Measurements from ENCODE around the gene ECHS1. TPM values are rescaled to one million over a fixed set of nuclear protein-coding genes. Genes with fewer than 3 reads are reported as not detected.

The ECHS1 gene
- total RNA-seq, 2 experiments from 2014 or later = 50.7 to 51.4 TPM

GRCh38 chr10:133400624-133401424 is 27.7 kb upstream of the ECHS1 start:
- intact Hi-C loops (cut with micrococcal nuclease) = no loop called here
- TF ChIP-seq, protein P1, sequence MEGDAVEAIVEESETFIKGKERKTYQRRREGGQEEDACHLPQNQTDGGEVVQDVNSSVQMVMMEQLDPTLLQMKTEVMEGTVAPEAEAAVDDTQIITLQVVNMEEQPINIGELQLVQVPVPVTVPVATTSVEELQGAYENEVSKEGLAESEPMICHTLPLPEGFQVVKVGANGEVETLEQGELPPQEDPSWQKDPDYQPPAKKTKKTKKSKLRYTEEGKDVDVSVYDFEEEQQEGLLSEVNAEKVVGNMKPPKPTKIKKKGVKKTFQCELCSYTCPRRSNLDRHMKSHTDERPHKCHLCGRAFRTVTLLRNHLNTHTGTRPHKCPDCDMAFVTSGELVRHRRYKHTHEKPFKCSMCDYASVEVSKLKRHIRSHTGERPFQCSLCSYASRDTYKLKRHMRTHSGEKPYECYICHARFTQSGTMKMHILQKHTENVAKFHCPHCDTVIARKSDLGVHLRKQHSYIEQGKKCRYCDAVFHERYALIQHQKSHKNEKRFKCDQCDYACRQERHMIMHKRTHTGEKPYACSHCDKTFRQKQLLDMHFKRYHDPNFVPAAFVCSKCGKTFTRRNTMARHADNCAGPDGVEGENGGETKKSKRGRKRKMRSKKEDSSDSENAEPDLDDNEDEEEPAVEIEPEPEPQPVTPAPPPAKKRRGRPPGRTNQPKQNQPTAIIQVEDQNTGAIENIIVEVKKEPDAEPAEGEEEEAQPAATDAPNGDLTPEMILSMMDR (IDR thresholded peaks at IDR 0.05) = no peak
- H3K4me1 Mint-ChIP-seq (ENCODE audit: low read depth) = peaks cover 53% of the 10 kb centered on the region
- ChIA-PET CTCF (interaction anchor here (1.1 to 1.5 kb wide), 4 partner anchors 10 to 71 kb away, joined by 3 to 6 read pairs (median 4); no protein-coding TSS in a partner anchor), POLR2A (interaction anchor here (1.2 kb wide), 1 partner anchor 11 kb away, joined by 3 read pairs; no protein-coding TSS in a partner anchor)
- DNase-seq = no peak
- no peaks in the 10 kb centered on the region for H3K27me3 Mint-ChIP-seq
- peaks cover 67% of the 10 kb centered on the region for H3K36me3 Mint-ChIP-seq (ENCODE audit: low read depth)
- H3K27ac Mint-ChIP-seq = peak overlapping the region; percentile 74
- no peak overlapping the region for H3K4me3 Mint-ChIP-seq
- ATAC-seq = peak; percentile 63
- no peaks in the 10 kb centered on the region for H3K9me3 Mint-ChIP-seq

- H3K9me3 Mint-ChIP-seq = no peaks in the 10 kb centered on the region
- peaks cover 63% of the 10 kb centered on the region for H3K36me3 Mint-ChIP-seq (ENCODE audit: low read depth)
- ChIA-PET POLR2A (interaction anchor here (1.2 kb wide), 1 partner anchor 9 kb away, joined by 4 read pairs; no protein-coding TSS in a partner anchor), CTCF (no interaction called here)
- no peak for ATAC-seq
- DNase-seq = no peak
- H3K4me3 Mint-ChIP-seq = no peak overlapping the region
- TF ChIP-seq, protein P1 (IDR thresholded peaks at IDR 0.05) = no peak
- intact Hi-C loops (cut with micrococcal nuclease) = no loop called here
- no peak overlapping the region for H3K27ac Mint-ChIP-seq
- peaks cover 50% of the 10 kb centered on the region for H3K4me1 Mint-ChIP-seq (ENCODE audit: low read depth)
- no peaks in the 10 kb centered on the region for H3K27me3 Mint-ChIP-seq
Observed at GRCh38 chr10:133399123-133399601, 26.0 kb upstream of the ECHS1 start.

GRCh38 chr10:133397938-133398337 is 24.8 kb upstream of the ECHS1 start:
- CTCF ChIA-PET = no interaction called here
- Mint-ChIP-seq H3K4me1 (ENCODE audit: low read depth) (peaks cover 47% of the 10 kb centered on the region), H3K36me3 (ENCODE audit: low read depth) (peaks cover 55% of the 10 kb centered on the region), H3K27me3 (no peaks in the 10 kb centered on the region), H3K4me3 (no peak overlapping the region), H3K9me3 (no peaks in the 10 kb centered on the region), H3K27ac (peak overlapping the region; percentile 25)
- ATAC-seq = no peak
- POLR2A ChIA-PET = no interaction called here
- TF ChIP-seq, protein P1 (IDR thresholded peaks at IDR 0.05) = no peak
- intact Hi-C loops (cut with micrococcal nuclease) = no loop called here
- no peak for DNase-seq

- TF ChIP-seq, protein P1 (IDR thresholded peaks at IDR 0.05) = no peak
Observed at GRCh38 chr10:133396035-133396624, 23.0 kb upstream of the ECHS1 start.

More at GRCh38 chr10:133396035-133396624, 23.0 kb upstream of the ECHS1 start:
- Mint-ChIP-seq H3K9me3 (no peaks in the 10 kb centered on the region), H3K4me1 (ENCODE audit: low read depth) (peaks cover 54% of the 10 kb centered on the region), H3K27me3 (no peaks in the 10 kb centered on the region), H3K27ac (no peak overlapping the region), H3K4me3 (peak overlapping the region; percentile 88), H3K36me3 (ENCODE audit: low read depth) (peaks cover 45% of the 10 kb centered on the region)
- CTCF ChIA-PET = no interaction called here
- POLR2A ChIA-PET = interaction anchor here (1.0 kb wide), 1 partner anchor 15 kb away, joined by 3 read pairs; no protein-coding TSS in a partner anchor
- intact Hi-C loops (cut with micrococcal nuclease) = no loop called here
- DNase-seq (no peak), ATAC-seq (no peak)

Data from activated CD8-positive, alpha-beta T cell treated with anti-CD3 and anti-CD28 coated beads for 36 hours (primary cell).